T-helper 17 cell (primary cell): ENCODE results near the gene NEDD4L. TPM values are rescaled to one million over a fixed set of nuclear protein-coding genes. Genes with fewer than 3 reads are reported as not detected.

ENCODE experiments used
- ATAC-seq: fragments of 150-1000 bp; cut with Tn5 transposase; 2 replicates; pipeline ENCODE4 v1.10.0; 2021; ENCODE audit warnings: mild to moderate bottlenecking, moderate library complexity
- DNase-seq, 3 donors: peaks; one replicate each; pipeline versions ENCODE4 v3.0.0 to v3.0.0-alpha.2; 2020 to 2021
- H3K9me3 ChIP-seq: one replicate; pipeline ENCODE4 v1.7.0; 2013; ENCODE audit warnings: low read length, mild to moderate bottlenecking; ENCODE audit not compliant: control insufficient read depth, poor library complexity, severe bottlenecking
- H3K27ac Mint-ChIP-seq: one replicate; pipeline ENCODE4 v1.8.0; 2022; ENCODE audit warnings: mild to moderate bottlenecking, moderate library complexity, mixed read lengths
- H3K27me3 Mint-ChIP-seq: one replicate; pipeline ENCODE4 v1.8.0; 2022; ENCODE audit warnings: mixed read lengths
- H3K36me3 Mint-ChIP-seq: one replicate; pipeline ENCODE4 v1.8.0; 2022; ENCODE audit warnings: low read depth, mixed read lengths
- H3K4me1 Mint-ChIP-seq: one replicate; pipeline ENCODE4 v1.8.0; 2022; ENCODE audit warnings: mild to moderate bottlenecking, mixed read lengths
- H3K4me3 Mint-ChIP-seq: one replicate; pipeline ENCODE4 v1.8.0; 2022; ENCODE audit warnings: mild to moderate bottlenecking, moderate library complexity, mixed read lengths
- total RNA-seq, 4 donors: library from RNA in 2 of 4; stranded (reverse) in 2 of 4; gene quantifications; one replicate each; pipeline ENCODE4 v1.2.3 and lab custom pipeline; 2022 to 2026

Gene NEDD4L
- total RNA-seq, 2 donors from 2014 or later = 9.8 to 22.4 TPM

DNA sequence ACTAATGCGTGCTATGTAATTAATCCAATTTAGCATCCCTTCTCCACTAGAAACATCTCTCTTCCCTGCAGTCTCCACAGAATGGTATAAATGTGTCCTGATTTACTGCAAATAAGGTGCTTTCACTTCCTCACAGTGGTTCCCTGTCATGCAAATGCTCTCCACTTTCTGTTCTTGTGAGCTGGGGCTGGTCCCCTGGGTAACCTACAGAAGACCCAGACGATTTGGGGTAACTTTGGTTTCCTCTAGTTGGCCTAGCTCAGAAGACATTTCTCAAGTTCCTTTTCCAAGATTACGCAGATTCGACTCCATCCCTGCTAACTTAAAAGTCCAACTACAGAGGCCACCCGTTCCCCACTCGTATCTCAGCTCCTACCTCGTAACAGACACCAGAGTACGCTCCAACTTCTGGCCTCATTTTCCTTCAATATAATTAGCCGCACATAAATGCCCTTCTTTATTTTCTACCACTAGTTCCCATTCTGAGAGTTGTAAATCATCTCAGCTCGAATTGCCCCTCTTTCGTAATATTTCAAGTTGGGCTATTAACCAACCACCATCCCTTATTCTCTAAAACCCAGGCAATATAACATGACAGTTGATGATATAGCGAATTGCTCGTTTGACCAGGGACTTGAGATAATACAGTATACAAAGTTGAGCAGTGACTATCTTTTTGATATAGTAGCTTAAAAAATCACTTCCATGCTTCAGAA lies 28.8 kb upstream of the NEDD4L start:
- no peak overlapping the region for H3K4me3 Mint-ChIP-seq
- peaks cover 4% of the 10 kb centered on the region for H3K27me3 Mint-ChIP-seq
- H3K36me3 Mint-ChIP-seq = no peaks in the 10 kb centered on the region
- H3K4me1 Mint-ChIP-seq = no peaks in the 10 kb centered on the region
- no peak overlapping the region for H3K27ac Mint-ChIP-seq
- no peak for DNase-seq
- no peaks in the 10 kb centered on the region for H3K9me3 ChIP-seq
- peak; percentile 61 for ATAC-seq

DNA sequence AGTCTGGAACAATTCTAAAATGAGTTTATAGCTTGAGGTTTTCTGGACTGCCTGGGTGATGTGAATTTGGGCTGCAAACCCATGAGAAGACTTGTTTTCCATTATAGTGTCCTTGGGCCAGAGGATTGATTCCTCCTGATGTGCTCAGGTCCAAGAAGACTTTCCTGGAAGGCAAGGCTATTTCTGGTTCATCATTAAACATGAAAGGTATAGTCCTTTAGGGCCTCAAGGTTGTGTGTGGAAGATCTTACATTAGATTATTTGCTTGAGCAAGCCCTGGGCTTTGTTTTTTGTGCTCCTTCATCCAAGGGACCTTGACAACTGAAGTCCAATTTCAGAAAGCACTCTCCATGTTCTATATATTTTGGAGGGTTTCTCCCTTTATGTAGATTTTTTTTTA lies 26.8 kb upstream of the NEDD4L start:
- ATAC-seq (no peak), DNase-seq (no peak)
- H3K9me3 ChIP-seq = no peaks in the 10 kb centered on the region
- H3K4me1 Mint-ChIP-seq = no peaks in the 10 kb centered on the region
- H3K27ac Mint-ChIP-seq = no peak overlapping the region
- H3K4me3 Mint-ChIP-seq = no peak overlapping the region
- H3K27me3 Mint-ChIP-seq = peaks cover 12% of the 10 kb centered on the region
- H3K36me3 Mint-ChIP-seq = no peaks in the 10 kb centered on the region

GRCh38 chr18:58020567-58021107 lies 23.4 kb upstream of the NEDD4L start:
- no peak for ATAC-seq
- no peaks in the 10 kb centered on the region for H3K9me3 ChIP-seq
- no peak overlapping the region for H3K4me3 Mint-ChIP-seq
- peaks cover 21% of the 10 kb centered on the region for H3K27me3 Mint-ChIP-seq
- H3K36me3 Mint-ChIP-seq = no peaks in the 10 kb centered on the region
- H3K27ac Mint-ChIP-seq = no peak overlapping the region
- no peaks in the 10 kb centered on the region for H3K4me1 Mint-ChIP-seq
- no peak for DNase-seq

DNA sequence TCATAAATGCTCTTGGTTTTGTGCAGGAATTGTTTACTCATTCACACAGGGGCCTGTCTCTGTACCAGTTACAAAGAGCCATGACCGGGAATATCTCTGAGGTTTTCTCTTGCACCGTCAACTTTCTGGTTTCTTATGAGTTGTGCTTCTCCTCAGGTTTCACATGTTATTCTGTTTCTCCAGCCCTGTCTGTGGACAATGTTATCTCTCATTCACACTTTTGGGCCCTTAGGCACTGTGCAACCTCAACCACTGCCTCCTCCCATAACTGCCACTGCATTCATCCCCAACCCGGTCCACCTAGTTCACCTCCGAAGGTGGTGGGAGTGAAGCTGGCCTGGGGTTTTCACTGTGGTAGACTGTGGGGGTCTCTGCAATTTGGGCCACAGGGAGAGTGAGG lies 22.5 kb upstream of the NEDD4L start:
- no peaks in the 10 kb centered on the region for H3K36me3 Mint-ChIP-seq
- H3K27me3 Mint-ChIP-seq = peaks cover 21% of the 10 kb centered on the region
- no peaks in the 10 kb centered on the region for H3K9me3 ChIP-seq
- DNase-seq = no peak
- no peak overlapping the region for H3K27ac Mint-ChIP-seq
- H3K4me1 Mint-ChIP-seq = no peaks in the 10 kb centered on the region
- no peak for ATAC-seq
- no peak overlapping the region for H3K4me3 Mint-ChIP-seq

- ATAC-seq (no peak), DNase-seq (no peak)
- Mint-ChIP-seq H3K36me3 (no peaks in the 10 kb centered on the region), H3K27me3 (peaks cover 17% of the 10 kb centered on the region), H3K4me3 (no peak overlapping the region), H3K27ac (no peak overlapping the region), H3K4me1 (no peaks in the 10 kb centered on the region)
- H3K9me3 ChIP-seq = no peaks in the 10 kb centered on the region
These were observed 20.9 kb upstream of the NEDD4L start for GRCh38 chr18:58023108-58023507.

GRCh38 chr18:58024139-58024538 lies 19.9 kb upstream of the NEDD4L start:
- no peak overlapping the region for H3K27ac Mint-ChIP-seq
- H3K27me3 Mint-ChIP-seq = peaks cover 17% of the 10 kb centered on the region
- H3K36me3 Mint-ChIP-seq = no peaks in the 10 kb centered on the region
- H3K9me3 ChIP-seq = no peaks in the 10 kb centered on the region
- DNase-seq = no peak
- H3K4me3 Mint-ChIP-seq = no peak overlapping the region
- H3K4me1 Mint-ChIP-seq = no peaks in the 10 kb centered on the region
- ATAC-seq = no peak

GRCh38 chr18:58025205-58025604 lies 18.8 kb upstream of the NEDD4L start:
- no peak for DNase-seq
- peaks cover 17% of the 10 kb centered on the region for H3K27me3 Mint-ChIP-seq
- no peaks in the 10 kb centered on the region for H3K9me3 ChIP-seq
- no peaks in the 10 kb centered on the region for H3K36me3 Mint-ChIP-seq
- no peak overlapping the region for H3K4me3 Mint-ChIP-seq
- no peak for ATAC-seq
- no peaks in the 10 kb centered on the region for H3K4me1 Mint-ChIP-seq
- H3K27ac Mint-ChIP-seq = no peak overlapping the region

DNA sequence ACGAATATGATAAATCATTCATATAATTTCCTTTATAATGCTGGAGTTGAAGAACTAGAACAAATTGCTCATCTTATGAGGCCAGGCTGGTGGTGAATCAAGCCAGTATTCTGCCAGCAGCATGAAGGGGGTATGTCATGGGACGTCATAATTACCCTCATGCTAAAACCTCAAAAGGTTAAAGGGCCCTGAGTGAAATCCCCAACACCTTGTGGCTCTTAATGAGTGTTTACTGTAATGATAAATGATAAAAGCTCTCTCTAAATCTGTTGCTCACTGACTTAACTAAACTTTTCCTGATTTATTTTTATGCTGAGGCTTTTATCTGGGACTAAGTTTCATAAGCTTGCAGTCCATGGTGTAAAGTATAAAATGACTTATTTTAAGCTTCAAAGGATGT lies 18.3 kb upstream of the NEDD4L start:
- H3K36me3 Mint-ChIP-seq = no peaks in the 10 kb centered on the region
- no peak overlapping the region for H3K4me3 Mint-ChIP-seq
- no peaks in the 10 kb centered on the region for H3K9me3 ChIP-seq
- ATAC-seq (no peak), DNase-seq (no peak)
- no peaks in the 10 kb centered on the region for H3K4me1 Mint-ChIP-seq
- peaks cover 17% of the 10 kb centered on the region for H3K27me3 Mint-ChIP-seq
- no peak overlapping the region for H3K27ac Mint-ChIP-seq

DNA sequence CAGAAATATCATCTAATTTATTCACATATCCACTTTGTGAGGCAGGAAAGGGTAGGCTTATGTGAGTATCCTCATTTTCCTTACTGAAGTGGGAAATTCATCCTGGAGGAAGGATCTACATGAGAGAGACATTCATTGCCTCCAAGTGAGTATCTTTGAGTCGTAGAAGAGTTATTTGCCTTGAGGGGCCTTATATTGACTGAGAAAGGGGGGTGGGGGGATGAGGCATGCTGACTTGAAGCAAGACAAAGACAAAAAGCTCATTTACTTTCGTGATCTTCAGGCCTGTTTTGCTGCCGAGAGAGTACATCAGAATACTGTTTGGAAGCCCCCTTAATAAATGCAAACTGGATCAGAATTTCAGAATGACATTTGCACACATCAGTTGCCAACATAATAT lies 17.6 kb upstream of the NEDD4L start:
- Mint-ChIP-seq H3K4me1 (no peaks in the 10 kb centered on the region), H3K36me3 (no peaks in the 10 kb centered on the region), H3K4me3 (no peak overlapping the region), H3K27ac (no peak overlapping the region), H3K27me3 (peaks cover 19% of the 10 kb centered on the region)
- no peak for DNase-seq
- no peak for ATAC-seq
- no peaks in the 10 kb centered on the region for H3K9me3 ChIP-seq

- DNase-seq (no peak), ATAC-seq (no peak)
- H3K9me3 ChIP-seq = no peaks in the 10 kb centered on the region
- no peak overlapping the region for H3K27ac Mint-ChIP-seq
- H3K27me3 Mint-ChIP-seq = peaks cover 18% of the 10 kb centered on the region
- H3K4me3 Mint-ChIP-seq = no peak overlapping the region
- H3K36me3 Mint-ChIP-seq = no peaks in the 10 kb centered on the region
- H3K4me1 Mint-ChIP-seq = no peaks in the 10 kb centered on the region
These were observed 17.2 kb upstream of the NEDD4L start for GRCh38 chr18:58026857-58027256.

GRCh38 chr18:58027341-58027740 lies 16.7 kb upstream of the NEDD4L start:
- H3K27me3 Mint-ChIP-seq = peaks cover 17% of the 10 kb centered on the region
- H3K4me1 Mint-ChIP-seq = no peaks in the 10 kb centered on the region
- no peak for ATAC-seq

DNA sequence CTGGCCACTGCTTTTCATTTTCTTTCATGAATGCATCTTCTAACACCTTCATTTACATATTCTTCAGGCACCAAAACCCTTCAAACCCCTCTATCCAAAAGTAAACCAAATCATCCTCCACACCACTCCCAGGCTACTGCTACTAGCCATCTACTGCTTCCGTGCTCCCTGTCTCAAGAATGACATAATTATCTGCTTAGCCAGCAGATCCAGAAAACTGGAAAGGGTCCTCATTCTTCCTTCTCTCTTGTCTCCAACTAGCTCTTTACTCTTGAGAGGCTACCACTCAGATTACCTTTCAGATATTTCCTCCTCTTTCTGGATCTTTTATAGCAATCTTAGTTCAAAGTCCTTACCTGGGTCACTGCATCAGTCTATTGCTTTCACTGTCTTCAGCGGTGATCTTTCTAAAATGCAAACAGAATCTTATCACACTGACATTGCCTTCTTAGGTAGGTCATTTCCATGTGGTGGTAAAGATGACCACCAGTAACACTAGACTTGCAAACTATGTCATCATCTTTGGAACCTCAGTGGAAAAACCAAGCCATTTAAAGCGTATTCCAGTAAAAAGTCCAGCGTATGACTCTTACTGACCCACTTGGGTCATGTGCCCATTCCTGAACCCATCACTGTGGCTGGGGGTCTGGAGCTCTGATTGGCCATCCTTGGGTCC lies 15.8 kb upstream of the NEDD4L start:
- Mint-ChIP-seq H3K4me3 (no peak overlapping the region), H3K27me3 (peaks cover 25% of the 10 kb centered on the region), H3K27ac (no peak overlapping the region), H3K4me1 (no peaks in the 10 kb centered on the region), H3K36me3 (no peaks in the 10 kb centered on the region)
- ATAC-seq (no peak), DNase-seq (no peak)
- no peaks in the 10 kb centered on the region for H3K9me3 ChIP-seq

More at GRCh38 chr18:58027341-58027740, 16.7 kb upstream of the NEDD4L start:
- no peaks in the 10 kb centered on the region for H3K36me3 Mint-ChIP-seq
- H3K27ac Mint-ChIP-seq = no peak overlapping the region
- DNase-seq = no peak
- no peaks in the 10 kb centered on the region for H3K9me3 ChIP-seq
- no peak overlapping the region for H3K4me3 Mint-ChIP-seq

- DNase-seq (no peak), ATAC-seq (no peak)
- Mint-ChIP-seq H3K4me3 (no peak overlapping the region), H3K27me3 (peaks cover 37% of the 10 kb centered on the region), H3K4me1 (no peaks in the 10 kb centered on the region), H3K36me3 (peaks cover 2% of the 10 kb centered on the region), H3K27ac (no peak overlapping the region)
- H3K9me3 ChIP-seq = no peaks in the 10 kb centered on the region
These were observed 11.8 kb upstream of the NEDD4L start for GRCh38 chr18:58032233-58032632.

GRCh38 chr18:58033216-58033615 lies 10.8 kb upstream of the NEDD4L start:
- H3K4me3 Mint-ChIP-seq = no peak overlapping the region
- ATAC-seq (no peak), DNase-seq (no peak)
- peaks cover 3% of the 10 kb centered on the region for H3K36me3 Mint-ChIP-seq
- no peaks in the 10 kb centered on the region for H3K9me3 ChIP-seq
- no peak overlapping the region for H3K27ac Mint-ChIP-seq
- H3K27me3 Mint-ChIP-seq = peaks cover 40% of the 10 kb centered on the region
- H3K4me1 Mint-ChIP-seq = no peaks in the 10 kb centered on the region
